Astrocyte (in vitro differentiated cells and primary cell): ENCODE data around the gene BDH2. TPM values are rescaled to one million over a fixed set of nuclear protein-coding genes. Genes with fewer than 3 reads are reported as not detected.
A peak's percentile ranks its signal among the peaks of the same experiment; 100 is the strongest.

Experiments used
- DNase-seq: peaks from one replicate; pipeline ENCODE4 v3.0.0-alpha.2; 2010; ENCODE audit warnings: low read depth
- FAIRE-seq: peaks from 2 replicates; lab custom pipeline; 2011; peaks lifted over from hg19 to GRCh38; lab: Jason Lieb, UNC
- H2AFZ ChIP-seq: 2 replicates; pipeline ENCODE4 v1.6.0; 2012; ENCODE audit warnings: low read depth, low read length, inconsistent platforms
- H3K27ac ChIP-seq: 2 replicates; pipeline ENCODE4 v1.5.1; 2011; ENCODE audit warnings: low read depth, low read length, inconsistent platforms
- H3K27me3 ChIP-seq: 2 replicates; pipeline ENCODE4 v1.6.0; 2011; ENCODE audit warnings: low read length, inconsistent platforms; ENCODE audit not compliant: insufficient read depth
- H3K36me3 ChIP-seq: 2 replicates; pipeline ENCODE4 v1.5.1; 2011; ENCODE audit warnings: low read length, inconsistent platforms; ENCODE audit not compliant: insufficient read depth
- H3K4me1 ChIP-seq: 2 replicates; pipeline ENCODE4 v1.5.1; 2011; ENCODE audit warnings: low read length, inconsistent platforms; ENCODE audit not compliant: insufficient read depth
- H3K4me2 ChIP-seq: 2 replicates; pipeline ENCODE4 v1.6.0; 2012; ENCODE audit warnings: low read length, inconsistent platforms
- H3K4me3 ChIP-seq: 2 replicates; pipeline ENCODE4 v1.5.1; 2011; ENCODE audit warnings: low read depth, mild to moderate bottlenecking, low read length, inconsistent platforms; ENCODE audit not compliant: insufficient read depth
- H3K79me2 ChIP-seq: 2 replicates; pipeline ENCODE4 v1.6.0; 2012; ENCODE audit warnings: mild to moderate bottlenecking, low read length, inconsistent platforms; ENCODE audit not compliant: insufficient read depth
- H3K9ac ChIP-seq: 2 replicates; pipeline ENCODE4 v1.6.0; 2012; ENCODE audit warnings: mild to moderate bottlenecking, low read length, inconsistent platforms
- H3K9me3 ChIP-seq: 2 replicates; pipeline ENCODE4 v1.5.1; 2012; ENCODE audit warnings: low read depth, mild to moderate bottlenecking, low read length, inconsistent platforms; ENCODE audit not compliant: insufficient read depth
- H4K20me1 ChIP-seq: 2 replicates; pipeline ENCODE4 v1.6.0; 2012; ENCODE audit warnings: low read length, inconsistent platforms; ENCODE audit not compliant: insufficient read depth
- H3K27ac Mint-ChIP-seq: one replicate; pipeline ENCODE4 v1.8.0; 2021; ENCODE audit warnings: mild to moderate bottlenecking, mixed read lengths; ENCODE audit not compliant: unreplicated experiment
- H3K27me3 Mint-ChIP-seq: one replicate; pipeline ENCODE4 v1.8.0; 2021; ENCODE audit warnings: low read depth, mixed read lengths; ENCODE audit not compliant: unreplicated experiment
- H3K36me3 Mint-ChIP-seq: one replicate; pipeline ENCODE4 v1.8.0; 2021; ENCODE audit warnings: low read depth, mixed read lengths; ENCODE audit not compliant: unreplicated experiment
- H3K4me1 Mint-ChIP-seq: one replicate; pipeline ENCODE4 v1.8.0; 2021; ENCODE audit warnings: low read depth, mixed read lengths; ENCODE audit not compliant: unreplicated experiment
- H3K4me3 Mint-ChIP-seq: one replicate; pipeline ENCODE4 v1.8.0; 2021; ENCODE audit warnings: mild to moderate bottlenecking, moderate library complexity, mixed read lengths; ENCODE audit not compliant: unreplicated experiment
- H3K9me3 Mint-ChIP-seq: one replicate; pipeline ENCODE4 v1.8.0; 2021; ENCODE audit warnings: mild to moderate bottlenecking, mixed read lengths; ENCODE audit not compliant: unreplicated experiment
- EZH2 ChIP-seq: IDR thresholded peaks from 2 replicates; pipeline ENCODE4 v1.6.1; 2012; ENCODE audit warnings: mild to moderate bottlenecking, low read length, inconsistent platforms; ENCODE audit not compliant: insufficient read depth
- total RNA-seq: library from RNA; stranded (reverse); gene quantifications from 2 replicates; pipeline ENCODE4 v1.2.1, GENCODE V29; 2021
- TF ChIP-seq, protein P1 (sequence below): IDR thresholded peaks from 2 replicates; pipeline ENCODE4 v1.5.1; 2011; ENCODE audit warnings: low read depth, mild to moderate bottlenecking, inconsistent platforms, low read length, moderate library complexity; ENCODE audit not compliant: insufficient read depth

BDH2 gene
- total RNA-seq, 1 donor from 2014 or later, result 31.0 TPM

DNA sequence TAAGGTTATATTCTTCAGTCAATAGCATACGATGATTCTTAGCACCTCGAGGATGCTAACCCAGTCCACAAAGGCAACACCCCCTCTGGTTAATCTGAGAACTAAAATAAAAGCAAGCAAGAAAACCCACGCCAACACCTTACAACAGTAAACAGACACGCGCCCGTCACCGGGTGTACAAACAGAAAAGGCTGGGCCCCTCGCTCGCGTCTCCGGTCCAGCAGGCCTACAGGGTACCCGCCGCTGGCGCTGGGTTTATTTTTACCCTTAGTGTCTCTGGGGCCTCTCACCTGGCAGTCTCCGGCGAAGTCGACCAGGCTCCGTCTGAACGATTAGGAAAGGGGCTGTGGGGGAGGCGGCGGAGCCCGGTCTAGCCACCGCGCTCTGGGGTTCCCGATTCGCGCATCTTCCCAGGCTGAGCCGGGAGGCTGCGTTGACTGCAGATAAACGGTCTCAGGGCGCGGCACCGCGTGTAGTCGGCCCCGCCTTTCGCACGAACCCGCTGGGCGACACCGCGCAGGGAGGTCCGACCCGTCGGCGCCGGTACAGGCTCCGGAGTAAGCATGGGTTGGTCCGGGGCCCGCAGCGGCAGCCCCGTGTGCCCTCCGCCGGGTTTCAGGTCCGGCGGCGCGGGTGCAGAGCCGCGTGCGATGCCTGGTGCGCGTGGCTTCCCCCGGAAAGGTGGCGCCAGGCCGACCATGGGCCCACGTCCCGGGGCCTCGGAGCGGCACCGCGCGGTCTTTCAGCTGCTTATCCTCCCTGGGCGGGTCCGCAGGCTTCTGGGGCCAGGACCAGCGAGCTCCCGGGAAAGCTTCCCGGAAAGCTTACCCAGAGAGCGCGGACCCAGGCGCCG is 23.5 kb downstream of the BDH2 start:
- H3K27me3 Mint-ChIP-seq, result no peaks in the 10 kb centered on the region
- TF ChIP-seq, protein P1, sequence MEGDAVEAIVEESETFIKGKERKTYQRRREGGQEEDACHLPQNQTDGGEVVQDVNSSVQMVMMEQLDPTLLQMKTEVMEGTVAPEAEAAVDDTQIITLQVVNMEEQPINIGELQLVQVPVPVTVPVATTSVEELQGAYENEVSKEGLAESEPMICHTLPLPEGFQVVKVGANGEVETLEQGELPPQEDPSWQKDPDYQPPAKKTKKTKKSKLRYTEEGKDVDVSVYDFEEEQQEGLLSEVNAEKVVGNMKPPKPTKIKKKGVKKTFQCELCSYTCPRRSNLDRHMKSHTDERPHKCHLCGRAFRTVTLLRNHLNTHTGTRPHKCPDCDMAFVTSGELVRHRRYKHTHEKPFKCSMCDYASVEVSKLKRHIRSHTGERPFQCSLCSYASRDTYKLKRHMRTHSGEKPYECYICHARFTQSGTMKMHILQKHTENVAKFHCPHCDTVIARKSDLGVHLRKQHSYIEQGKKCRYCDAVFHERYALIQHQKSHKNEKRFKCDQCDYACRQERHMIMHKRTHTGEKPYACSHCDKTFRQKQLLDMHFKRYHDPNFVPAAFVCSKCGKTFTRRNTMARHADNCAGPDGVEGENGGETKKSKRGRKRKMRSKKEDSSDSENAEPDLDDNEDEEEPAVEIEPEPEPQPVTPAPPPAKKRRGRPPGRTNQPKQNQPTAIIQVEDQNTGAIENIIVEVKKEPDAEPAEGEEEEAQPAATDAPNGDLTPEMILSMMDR, result no peak
- no peak for TF ChIP-seq EZH2
- Histone ChIP-seq H2AFZ (peak overlapping the region; percentile 93), H3K27ac (peak overlapping the region; percentile 81), H3K4me2 (peak overlapping the region; percentile 92), H3K9ac (peak overlapping the region; percentile 91), H3K27me3 (no peaks in the 10 kb centered on the region), H3K4me1 (peaks cover 12% of the 10 kb centered on the region), H3K4me3 (peak overlapping the region; percentile 82), H3K36me3 (peaks cover 4% of the 10 kb centered on the region), H4K20me1 (no peaks in the 10 kb centered on the region), H3K9me3 (no peaks in the 10 kb centered on the region), H3K79me2 (peaks cover 34% of the 10 kb centered on the region)
- peak overlapping the region; percentile 94 for H3K27ac Mint-ChIP-seq
- peak overlapping the region; percentile 96 for H3K4me3 Mint-ChIP-seq
- H3K4me1 Mint-ChIP-seq, result peaks cover 1% of the 10 kb centered on the region
- DNase-seq, result peak; percentile 54
- FAIRE-seq, result no peak
- H3K9me3 Mint-ChIP-seq, result no peaks in the 10 kb centered on the region
- H3K36me3 Mint-ChIP-seq, result no peaks in the 10 kb centered on the region

DNA sequence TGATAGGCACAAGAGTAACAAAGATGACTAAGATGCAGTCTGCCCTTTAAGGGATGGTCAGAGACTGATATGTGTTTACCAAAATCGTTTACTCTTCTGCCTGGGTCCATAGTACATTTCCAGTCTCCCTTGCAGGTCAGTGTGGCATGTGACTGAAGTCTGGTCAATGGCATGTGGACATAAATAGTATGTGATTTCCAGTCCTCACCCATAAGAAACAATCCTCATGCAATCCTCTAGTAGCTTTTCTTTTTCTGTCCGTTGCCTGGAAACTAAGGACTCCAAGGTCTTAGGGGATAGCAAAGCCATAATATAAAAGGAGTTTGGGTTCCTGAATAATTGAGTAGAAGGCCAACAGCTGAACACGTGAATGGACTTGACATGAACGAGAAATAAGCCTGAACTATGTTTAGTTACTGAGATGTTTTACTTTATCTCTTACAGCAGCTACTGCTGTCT is 24.2 kb downstream of the BDH2 start:
- no peaks in the 10 kb centered on the region for H3K27me3 Mint-ChIP-seq
- TF ChIP-seq, protein P1, result no peak
- no peak for TF ChIP-seq EZH2
- H3K9ac ChIP-seq, result peak overlapping the region; percentile 91
- peak overlapping the region; percentile 82 for H3K4me3 ChIP-seq
- H3K79me2 ChIP-seq, result peaks cover 34% of the 10 kb centered on the region
- peak overlapping the region; percentile 93 for H2AFZ ChIP-seq
- peaks cover 1% of the 10 kb centered on the region for H3K4me1 Mint-ChIP-seq
- no peaks in the 10 kb centered on the region for H4K20me1 ChIP-seq
- H3K4me2 ChIP-seq, result peak overlapping the region; percentile 92
- H3K36me3 Mint-ChIP-seq, result no peaks in the 10 kb centered on the region
- no peak overlapping the region for H3K27ac Mint-ChIP-seq
- H3K27ac ChIP-seq, result peak overlapping the region; percentile 81
- H3K4me3 Mint-ChIP-seq, result peak overlapping the region; percentile 96
- H3K4me1 ChIP-seq, result peaks cover 12% of the 10 kb centered on the region
- peak; percentile 12 for DNase-seq
- H3K27me3 ChIP-seq, result no peaks in the 10 kb centered on the region
- H3K9me3 Mint-ChIP-seq, result no peaks in the 10 kb centered on the region
- no peak for FAIRE-seq
- H3K36me3 ChIP-seq, result peaks cover 4% of the 10 kb centered on the region
- no peaks in the 10 kb centered on the region for H3K9me3 ChIP-seq
